HG02870 (cell line): ENCODE results near the gene AUP1.
"Not testable (repeated sequence)": the region's sequence is repeated elsewhere in the genome, so short reads cannot be mapped to it uniquely, and the experiment has no call there.

Experiments
- ATAC-seq: cut with Tn5 transposase; IDR thresholded peaks from one replicate; pipeline ENCODE4 v1.9.1; 2021; ENCODE audit warnings: mild to moderate bottlenecking, moderate library complexity; ENCODE audit not compliant: unreplicated experiment

AUP1 gene

DNA sequence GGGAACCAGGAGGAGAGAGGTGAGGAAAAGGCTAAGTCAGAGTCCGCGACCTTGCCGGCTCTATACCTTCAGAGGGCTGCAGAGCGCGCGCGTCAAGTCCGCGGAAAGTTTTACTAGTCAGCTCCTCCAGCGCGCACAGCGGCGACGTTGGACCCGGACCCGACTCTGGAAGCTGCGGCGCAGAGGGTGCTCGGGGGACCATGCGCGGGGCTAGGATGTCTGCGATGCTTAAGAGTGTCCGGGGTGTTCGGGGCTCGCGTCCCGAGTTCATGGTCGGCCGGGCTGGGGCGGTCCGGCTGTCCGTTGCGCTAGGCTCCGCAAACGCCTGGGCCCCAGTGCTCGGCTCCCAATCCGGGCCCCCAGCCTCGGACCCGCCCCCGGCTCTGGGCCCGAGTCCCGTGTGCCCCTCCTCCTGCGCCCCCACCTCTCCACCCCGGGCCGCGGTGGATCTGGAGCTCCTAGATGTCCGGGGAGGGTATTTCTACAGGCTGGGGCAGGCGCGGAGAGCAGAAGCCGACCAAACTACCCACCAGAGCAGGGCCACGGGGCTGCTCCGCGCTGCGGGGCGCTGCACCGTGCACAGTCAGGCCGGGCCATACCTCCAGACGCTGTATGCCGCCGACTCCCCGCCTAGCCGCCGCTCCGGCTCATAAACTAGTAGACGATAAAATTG lies 30.1 kb downstream of the AUP1 start, which contains the start of gene LBX2:
LBX2 (minus strand) TSS at position 337 of the 673 bp plus-strand sequence; CDS start at position 271, 66 bp downstream.
- no peak for ATAC-seq

GRCh38 chr2:74498500-74499266 lies 30.8 kb downstream of the AUP1 start:
- ATAC-seq = no peak

DNA sequence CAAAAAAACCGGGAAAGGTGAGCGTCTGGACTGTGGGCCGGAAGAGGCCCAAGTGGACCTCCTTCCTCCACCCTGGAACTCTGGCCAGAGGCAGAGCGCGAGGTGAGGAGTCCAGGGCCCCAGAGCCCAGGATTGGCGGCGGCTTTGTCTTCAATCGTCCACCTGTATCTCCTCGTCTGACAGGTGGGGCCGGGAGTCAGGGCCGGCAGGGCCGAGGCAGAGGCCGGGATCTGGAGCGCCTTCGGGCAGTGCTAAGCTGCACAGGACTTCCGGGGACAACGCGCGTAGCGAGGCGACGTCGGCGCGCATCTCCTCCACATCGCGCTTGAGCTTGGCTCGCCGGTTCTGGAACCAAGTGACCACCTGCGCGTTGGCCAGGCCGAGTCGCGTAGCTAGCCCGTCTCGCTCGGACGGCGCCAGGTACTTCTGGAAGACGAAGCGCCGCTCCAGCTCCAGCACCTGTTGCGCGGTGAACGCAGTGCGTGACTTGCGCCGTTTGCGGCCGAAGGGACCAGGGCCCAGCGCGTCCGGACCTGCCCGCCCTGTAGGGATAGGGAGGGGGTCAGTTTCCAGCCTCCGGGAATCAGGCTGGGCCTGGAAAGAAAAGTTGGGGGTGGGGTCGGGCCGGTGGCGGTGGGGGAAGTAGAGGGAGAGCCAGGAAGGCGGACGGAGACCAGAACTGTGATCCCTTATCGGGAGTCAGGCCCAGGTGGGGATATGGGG lies 31.6 kb downstream of the AUP1 start:
- peak; percentile 45 for ATAC-seq

DNA sequence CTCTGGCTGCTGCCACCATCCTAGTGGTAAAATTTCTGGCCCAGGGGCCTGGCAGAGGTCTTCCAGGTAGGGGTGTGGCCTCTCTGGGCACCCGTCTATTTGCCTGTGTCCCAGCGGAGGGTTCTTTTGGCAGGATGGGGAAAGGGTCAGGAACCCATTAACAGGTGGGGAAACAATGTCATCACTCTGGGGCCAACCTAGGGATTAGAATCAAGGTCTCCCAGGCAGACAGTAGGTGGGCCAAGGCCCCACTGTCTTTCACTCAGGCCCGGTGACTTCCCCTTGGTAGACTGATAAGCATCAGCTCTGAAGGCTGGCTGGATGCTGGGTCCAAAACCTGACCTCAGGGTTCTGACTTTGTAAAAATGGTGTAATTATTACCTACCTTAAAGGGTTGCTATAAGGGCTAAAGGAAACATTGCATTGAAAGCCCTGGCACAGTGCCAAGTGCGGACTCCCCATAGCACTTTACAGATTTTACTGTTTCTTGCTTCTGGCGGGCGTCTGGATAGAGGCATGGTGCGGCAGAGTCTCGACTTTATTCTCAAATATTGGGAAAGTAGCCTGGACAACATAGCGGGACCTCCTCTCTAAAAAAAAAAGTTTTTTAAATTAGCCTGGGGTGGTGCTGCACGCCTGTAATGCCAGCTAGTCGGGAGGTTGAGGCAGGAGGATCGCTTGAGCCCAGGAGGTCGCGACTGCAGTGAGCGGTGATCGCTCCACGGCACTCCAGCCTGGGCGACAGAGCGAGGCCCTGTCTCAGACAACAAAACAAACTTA lies 32.3 kb downstream of the AUP1 start:
- no peak for ATAC-seq

GRCh38 chr2:74495440-74495839 lies 34.1 kb downstream of the AUP1 start:
- no peak for ATAC-seq

GRCh38 chr2:74493546-74493945 lies 36.0 kb downstream of the AUP1 start:
- ATAC-seq = no peak

DNA sequence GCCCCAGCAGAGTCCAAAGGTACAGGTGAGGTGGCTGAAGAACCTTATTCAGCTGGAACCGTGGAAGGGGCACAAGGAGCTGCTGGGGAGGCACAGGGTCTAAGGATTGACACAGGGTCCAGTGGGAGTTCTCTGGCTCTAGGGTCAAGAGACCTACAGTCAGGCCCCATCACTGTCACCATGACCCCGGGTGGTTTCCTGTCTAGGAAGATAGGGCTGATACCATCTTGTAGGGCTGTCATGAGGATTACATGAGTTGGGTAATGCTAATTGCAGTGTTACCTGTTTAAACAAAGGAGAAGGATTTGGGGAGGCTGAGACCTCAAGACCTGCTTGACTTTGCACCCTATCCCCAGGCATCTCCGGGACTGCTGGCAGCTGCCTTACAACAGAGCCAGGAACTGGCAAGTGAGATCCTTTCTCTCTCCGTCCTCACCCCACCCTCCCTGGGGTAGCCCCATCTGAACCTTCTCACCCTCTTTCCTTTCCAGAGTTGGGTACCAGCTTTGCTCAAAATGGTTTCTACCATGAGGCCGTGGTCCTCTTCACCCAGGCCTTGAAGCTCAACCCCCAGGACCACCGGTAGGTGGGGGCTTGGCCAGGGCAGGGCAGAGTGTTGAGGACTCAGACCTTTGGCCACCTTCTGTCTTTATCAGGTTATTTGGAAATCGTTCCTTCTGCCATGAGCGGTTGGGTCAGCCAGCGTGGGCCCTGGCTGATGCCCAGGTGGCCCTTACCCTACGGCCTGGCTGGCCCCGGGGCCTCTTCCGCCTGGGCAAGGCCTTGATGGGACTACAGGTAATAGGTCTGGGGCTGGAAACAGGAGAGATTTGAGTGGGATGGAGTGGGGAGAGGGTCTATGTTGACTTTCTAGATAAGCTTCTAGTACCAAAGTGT lies 37.6 kb downstream of the AUP1 start:
- no peak for ATAC-seq

DNA sequence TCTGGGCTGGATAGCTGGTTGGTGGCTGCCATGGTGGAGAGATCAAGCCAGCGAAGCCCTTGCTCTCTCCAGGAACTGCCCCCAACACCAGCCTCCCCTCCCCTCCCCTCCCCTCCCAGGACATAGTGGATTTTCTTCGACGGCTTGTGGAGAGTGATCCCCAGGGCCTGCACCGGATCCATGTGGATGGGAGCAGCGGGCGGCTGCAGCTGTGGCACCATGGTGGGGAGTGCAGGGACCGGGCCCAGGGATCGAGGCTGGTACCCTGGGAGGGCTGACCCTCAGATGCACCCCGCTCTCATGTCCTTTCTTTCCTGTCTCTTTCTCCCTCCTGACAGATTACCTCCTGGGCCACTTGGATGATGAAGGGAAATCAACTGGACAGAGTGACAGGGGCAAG lies 39.6 kb downstream of the AUP1 start:
- ATAC-seq = no peak

- ATAC-seq = no peak
Observed at GRCh38 chr2:74488643-74489481, 40.6 kb downstream of the AUP1 start.

GRCh38 chr2:74486141-74486540 lies 43.4 kb downstream of the AUP1 start:
- no peak for ATAC-seq

- ATAC-seq = not testable (repeated sequence)
Observed at GRCh38 chr2:74483675-74484164, 45.8 kb downstream of the AUP1 start.

DNA sequence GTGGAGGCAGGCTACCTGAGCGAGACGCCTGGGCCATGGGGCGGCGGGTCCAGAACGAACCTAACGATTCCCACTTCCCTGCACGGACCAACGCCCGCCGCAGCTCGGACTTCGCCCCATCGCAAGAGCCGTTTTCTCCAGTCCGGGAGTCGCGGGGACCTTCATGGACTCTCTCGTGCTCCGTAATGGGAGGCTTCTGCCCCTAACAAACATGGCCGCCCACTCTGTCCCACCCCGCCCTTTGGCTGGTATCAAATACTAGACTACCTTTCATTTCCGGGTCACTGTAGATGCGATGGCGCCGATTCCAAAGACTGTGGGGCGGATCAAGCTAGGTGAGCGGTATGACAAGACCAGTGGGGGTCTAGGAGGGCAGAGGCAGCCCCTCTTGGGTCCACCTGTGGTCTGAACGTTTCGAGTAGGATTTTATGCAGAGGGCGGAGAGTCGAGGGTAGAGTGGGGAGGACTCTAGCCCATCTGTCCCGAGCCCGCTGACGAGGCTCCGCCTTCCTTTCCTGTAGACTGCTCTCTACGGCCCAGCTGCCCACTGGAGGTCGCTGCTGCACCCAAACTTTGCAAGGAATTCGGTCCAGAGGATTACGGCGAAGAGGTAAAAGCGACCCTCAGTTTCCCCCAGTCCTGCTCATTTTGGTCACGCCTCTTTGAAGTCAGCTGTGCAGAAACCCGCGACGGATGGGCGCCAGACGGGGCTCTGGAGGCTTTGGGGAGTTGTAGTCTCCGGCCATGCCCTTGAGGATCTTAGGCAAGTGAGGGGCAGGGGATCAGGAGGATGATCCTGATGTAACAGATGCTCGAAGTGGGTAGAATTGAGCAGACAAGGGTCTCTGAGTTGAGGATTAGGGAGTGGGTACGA lies 46.5 kb downstream of the AUP1 start, which contains the start of the genes CCDC142 and TTC31:
CCDC142 (minus strand) TSS at position 198 of the 874 bp plus-strand sequence; CDS start at position 37, 161 bp downstream.
TTC31 (plus strand) TSS at position 281 of the 874 bp plus-strand sequence; CDS start at position 296, 15 bp downstream.
- peak; percentile 90 for ATAC-seq

DNA sequence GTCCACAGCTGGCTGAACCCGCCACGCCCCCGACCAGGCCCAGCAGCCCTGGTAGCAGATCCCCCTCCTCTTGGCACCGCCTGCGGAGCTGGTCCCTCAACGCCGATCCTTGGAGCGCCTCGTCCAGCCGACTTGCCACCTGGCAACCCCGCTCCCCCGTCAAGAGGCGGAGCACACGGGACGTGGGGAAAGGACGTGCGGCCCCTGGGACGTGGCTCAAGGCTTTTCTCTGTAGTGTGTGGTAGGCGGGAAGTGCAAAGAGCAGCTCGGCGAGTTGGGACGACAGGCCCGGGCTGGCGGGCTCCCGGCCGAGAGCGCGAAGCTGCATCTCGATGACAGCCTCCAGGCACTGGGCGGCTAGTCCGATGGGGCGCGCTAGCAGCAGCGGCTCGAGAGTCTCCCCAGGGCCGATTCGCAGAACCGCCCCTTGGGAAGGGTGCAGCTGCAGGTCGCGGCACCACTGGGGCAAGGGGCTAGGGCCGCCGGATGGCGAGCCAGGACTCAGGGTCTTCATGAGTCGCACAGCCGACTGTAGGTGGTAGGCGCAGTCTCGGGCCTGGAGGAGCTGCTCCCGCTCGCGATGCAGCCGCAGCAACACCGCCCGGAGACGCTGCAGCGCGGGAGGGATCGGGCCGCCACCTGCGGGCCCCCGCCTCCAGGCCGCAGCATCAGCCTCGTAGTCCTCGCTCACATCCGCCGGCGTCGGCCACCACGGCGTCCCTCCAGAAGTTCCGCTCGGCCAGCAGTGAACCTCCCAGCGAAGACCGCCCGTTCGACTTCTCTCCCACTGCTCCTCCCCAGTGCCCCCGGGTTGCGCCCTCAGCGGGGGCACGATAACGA lies 47.3 kb downstream of the AUP1 start:
- peak; percentile 38 for ATAC-seq

- no peak for ATAC-seq
Observed at GRCh38 chr2:74481431-74481830, 48.1 kb downstream of the AUP1 start.
